Testis (tissue), 3 donors: ENCODE results near the gene CNIH1. TPM values are rescaled to one million over a fixed set of nuclear protein-coding genes. Genes with fewer than 3 reads are reported as not detected.

Source experiments
- DNase-seq: peaks from one replicate; pipeline ENCODE4 v3.0.0-alpha.2; 2019
- H3K27ac ChIP-seq, 2 donors: fragments of 200-600 bp; sonication (generic); one replicate each; pipeline ENCODE4 v1.5.1; 2019
- H3K27me3 ChIP-seq: fragments of 200-600 bp; sonication (generic); one replicate; pipeline ENCODE4 v1.5.1; 2019
- H3K36me3 ChIP-seq: fragments of 200-600 bp; sonication (generic); one replicate; pipeline ENCODE4 v1.5.1; 2017; ENCODE audit warnings: low read depth; ENCODE audit errors: missing control alignments
- H3K4me1 ChIP-seq: fragments of 200-600 bp; sonication (generic); one replicate; pipeline ENCODE4 v1.5.1; 2019
- H3K4me3 ChIP-seq, 2 donors: fragments of 200-600 bp; sonication (generic); one replicate each; pipeline ENCODE4 v1.5.1; 2017 to 2019
- H3K9me3 ChIP-seq: fragments of 200-600 bp; sonication (generic); one replicate; pipeline ENCODE4 v1.5.1; 2017
- CTCF ChIP-seq, 3 experiments: fragments of 450-650 bp in 2 of 3; fragments of 200-600 bp in 1 of 3; sonication (generic) in 1 of 3; IDR thresholded peaks; one replicate each; pipeline ENCODE4 v1.5.1; 2016 to 2019; ENCODE audit warnings: antibody characterized with exemption in 3 of 3, mild to moderate bottlenecking in 2 of 3, moderate library complexity in 1 of 3
- POLR2A ChIP-seq: fragments of 450-650 bp; IDR thresholded peaks from one replicate; pipeline ENCODE4 v1.6.1; 2017; ENCODE audit warnings: antibody characterized with exemption, mild to moderate bottlenecking, moderate library complexity
- WGBS, 2 donors: methylation state at CpG; one replicate each; pipeline ENCODE4 v1.1.5; 2018; 5-methylcytosine and 5-hydroxymethylcytosine counted together
- intact Hi-C: fragments of 100-400 bp; cut with DNase I; formaldehyde crosslinking; loops from one replicate; pipeline ENCODE4 v1.15.1; 2023; ENCODE audit warnings: low total_unique reads
- polyA plus RNA-seq: library from polyadenylated mRNA; stranded (reverse); fragments of 350-450 nt; fragmentation: Illumina TruSeq; extraction: RNeasy Lipid Tissue Mini Kit (QIAGEN cat#74804); gene quantifications from one replicate; pipeline ENCODE4 v1.2.3, GENCODE V29; 2014; ENCODE audit warnings: low read depth, low replicate concordance; ENCODE audit not compliant: insufficient read depth
- total RNA-seq, 2 donors: library from RNA; depleted of rRNA; stranded (reverse); fragments of >200 nt; gene quantifications; one replicate each; pipeline ENCODE4 v1.2.3, GENCODE V29; 2016

Gene CNIH1
- total and polyA plus RNA-seq, 3 donors from 2014 or later = 44.2 to 157 (median 121) TPM

- Histone ChIP-seq H3K36me3 (no peaks in the 10 kb centered on the region), H3K4me1 (no peaks in the 10 kb centered on the region), H3K27ac (no peak overlapping the region), H3K27me3 (no peaks in the 10 kb centered on the region), H3K9me3 (no peaks in the 10 kb centered on the region), H3K4me3 (no peak overlapping the region)
- 63 to 64% methylated on average over 7 of the region's 7 CpGs for WGBS, 2 donors
- intact Hi-C loops = no loop called here
- TF ChIP-seq CTCF (IDR thresholded peaks at IDR 0.05) (no peak), POLR2A (no peak)
- DNase-seq = no peak
Measured at GRCh38 chr14:54374117-54374884, 66.9 kb downstream of the CNIH1 start.

Other genes starting within 250 kb of the CNIH1 start
- gene CDKN3, start 44.4 kb downstream of the CNIH1 start, total RNA-seq = 100 to 1,000 TPM in 1 of 2 donors, 10 to 100 TPM in 1; 99.0 to 160 TPM
- 398 TPM for gene CDKN3, start 44.4 kb downstream of the CNIH1 start, polyA plus RNA-seq
- gene GMFB, start 47.6 kb upstream of the CNIH1 start, total RNA-seq = 10 to 100 TPM; 32.3 to 43.6 TPM
- gene GMFB, start 47.6 kb upstream of the CNIH1 start, polyA plus RNA-seq = 19.5 TPM
- 10 to 100 TPM; 29.4 to 31.4 TPM for gene CGRRF1, start 68.5 kb upstream of the CNIH1 start, total RNA-seq
- gene CGRRF1, start 68.5 kb upstream of the CNIH1 start, polyA plus RNA-seq = 79.6 TPM
- 100 to 1,000 TPM; 103 to 259 TPM for gene SAMD4A, start 125.8 kb upstream of the CNIH1 start, total RNA-seq
- gene SAMD4A, start 125.8 kb upstream of the CNIH1 start, polyA plus RNA-seq = 369 TPM